ENCODE measurements around the gene HMGB3. TPM values are rescaled to one million over a fixed set of nuclear protein-coding genes. Genes with fewer than 3 reads are reported as not detected.
"Not testable (repeated sequence)": the region's sequence is repeated elsewhere in the genome, so short reads cannot be mapped to it uniquely, and the experiment has no call there.

HMGB3 gene
- total RNA-seq: 10 to 100 TPM; 39.0 to 39.1 TPM
- long read RNA-seq, transcript HMGB3-201 (5 exons, 3,560 nt): major isoform, 10 of 27 reads
- long read RNA-seq, partial matches to known transcripts: 12 of 27 reads
- long read RNA-seq, other reads (novel, unspliced or antisense): 4 of 27 reads

- ATAC-seq: peak; percentile 98
- peak; percentile 89 for DNase-seq
- intact Hi-C loops (cut with DNase I, micrococcal nuclease): no loop called here
Measured at GRCh38 chrX:150982788-150983520, at the start of gene HMGB3. Gene HMGB3, plus strand, starts transcription at chrX:150983335. Its CDS starts 2,265 bp downstream, at chrX:150985600.

GRCh38 chrX:150933945-150934350, 49.2 kb upstream of the HMGB3 start:
- no peak for DNase-seq
- intact Hi-C loops (cut with DNase I, micrococcal nuclease): no loop called here
- no peak for ATAC-seq

GRCh38 chrX:150934453-150934852, 48.7 kb upstream of the HMGB3 start:
- ATAC-seq (peak; percentile 41), DNase-seq (no peak)
- intact Hi-C loops (cut with DNase I, micrococcal nuclease): no loop called here

- intact Hi-C loops (cut with DNase I, micrococcal nuclease): no loop called here
- DNase-seq: no peak
- ATAC-seq: peak; percentile 13
Measured at GRCh38 chrX:150935467-150935866, 47.7 kb upstream of the HMGB3 start.

GRCh38 chrX:150936556-150936955, 46.6 kb upstream of the HMGB3 start:
- intact Hi-C loops (cut with DNase I, micrococcal nuclease): no loop called here
- DNase-seq (no peak), ATAC-seq (no peak)

GRCh38 chrX:150940844-150941495, 42.2 kb upstream of the HMGB3 start:
- intact Hi-C loops (cut with DNase I, micrococcal nuclease): no loop called here
- peak; percentile 82 for ATAC-seq
- DNase-seq: no peak

- no peak for ATAC-seq
- no peak for DNase-seq
- intact Hi-C loops (cut with DNase I, micrococcal nuclease): no loop called here
Measured at GRCh38 chrX:150941580-150941979, 41.6 kb upstream of the HMGB3 start.

- DNase-seq (peak in 1 of 2 donors; percentile 19), ATAC-seq (peak; percentile 90)
- intact Hi-C loops (cut with DNase I, micrococcal nuclease): no loop called here
Measured at GRCh38 chrX:150942942-150943594, 40.1 kb upstream of the HMGB3 start.

GRCh38 chrX:150944233-150944632, 38.9 kb upstream of the HMGB3 start:
- no peak for DNase-seq
- ATAC-seq: no peak
- intact Hi-C loops (cut with DNase I, micrococcal nuclease): no loop called here

- DNase-seq: no peak
- no peak for ATAC-seq
- intact Hi-C loops (cut with DNase I, micrococcal nuclease): no loop called here
Measured at GRCh38 chrX:150954951-150955350, 28.2 kb upstream of the HMGB3 start.

GRCh38 chrX:150955590-150955989, 27.5 kb upstream of the HMGB3 start:
- DNase-seq (no peak), ATAC-seq (no peak)
- intact Hi-C loops (cut with DNase I, micrococcal nuclease): no loop called here

- intact Hi-C loops (cut with DNase I, micrococcal nuclease): no loop called here
- no peak for DNase-seq
- no peak for ATAC-seq
Measured at GRCh38 chrX:150958177-150958576, 25.0 kb upstream of the HMGB3 start.

- intact Hi-C loops (cut with DNase I, micrococcal nuclease): no loop called here
- ATAC-seq (no peak), DNase-seq (no peak)
Measured at GRCh38 chrX:150959557-150959956, 23.6 kb upstream of the HMGB3 start.

GRCh38 chrX:150961631-150962030, 21.5 kb upstream of the HMGB3 start:
- ATAC-seq (no peak), DNase-seq (no peak)
- intact Hi-C loops (cut with DNase I, micrococcal nuclease): no loop called here

GRCh38 chrX:150964416-150964815, 18.7 kb upstream of the HMGB3 start:
- ATAC-seq, DNase-seq: not testable (repeated sequence)

GRCh38 chrX:150966235-150966634, 16.9 kb upstream of the HMGB3 start:
- no peak for ATAC-seq
- intact Hi-C loops (cut with DNase I, micrococcal nuclease): no loop called here
- DNase-seq: no peak

More at GRCh38 chrX:150964416-150964815, 18.7 kb upstream of the HMGB3 start:
- intact Hi-C loops (cut with DNase I, micrococcal nuclease): not testable (repeated sequence)

GRCh38 chrX:150966742-150967141, 16.4 kb upstream of the HMGB3 start:
- intact Hi-C loops (cut with DNase I, micrococcal nuclease): no loop called here
- peak; percentile 14 for ATAC-seq
- DNase-seq: no peak

GRCh38 chrX:150967786-150968185, 15.3 kb upstream of the HMGB3 start:
- peak; percentile 33 to 66 for DNase-seq
- intact Hi-C loops (cut with DNase I, micrococcal nuclease): no loop called here
- ATAC-seq: peak; percentile 84

- intact Hi-C loops (cut with DNase I, micrococcal nuclease): no loop called here
- peak in 1 of 2 donors; percentile 28 for DNase-seq
- peak; percentile 80 for ATAC-seq
Measured at GRCh38 chrX:150968862-150969720, 14.0 kb upstream of the HMGB3 start.

All from left colon (tissue), 2 donors.